Calu3 (cell line): ENCODE measurements around the gene FAM131C. TPM values are rescaled to one million over a fixed set of nuclear protein-coding genes. Genes with fewer than 3 reads are reported as not detected.

ENCODE experiments used
- BruUV-seq: library from RNA; stranded (reverse); fragments of 400-500 nt; replicated peaks from 2 replicates; lab custom pipeline; 2021; lab: Mats Ljungman, UMichigan
- CTCF ChIA-PET: fragments of 300-600 bp; sonication (Branson Sonifier 250); formaldehyde crosslinking; loops from one replicate; lab custom pipeline; 2022; ENCODE audit warnings: antibody characterized with exemption; lab: Charles Lee
- DNase-seq: peaks from one replicate; pipeline ENCODE4 v3.0.0; 2022
- H3K27ac Mint-ChIP-seq: one replicate; pipeline ENCODE4 v1.8.0; 2022; ENCODE audit warnings: mixed read lengths; ENCODE audit not compliant: unreplicated experiment
- H3K27me3 Mint-ChIP-seq: one replicate; pipeline ENCODE4 v1.8.0; 2022; ENCODE audit warnings: mixed read lengths; ENCODE audit not compliant: unreplicated experiment
- H3K36me3 Mint-ChIP-seq: one replicate; pipeline ENCODE4 v1.8.0; 2022; ENCODE audit warnings: mild to moderate bottlenecking, moderate library complexity, mixed read lengths; ENCODE audit not compliant: insufficient read depth, unreplicated experiment
- H3K4me1 Mint-ChIP-seq: one replicate; pipeline ENCODE4 v1.8.0; 2022; ENCODE audit warnings: mild to moderate bottlenecking, low read depth, mixed read lengths; ENCODE audit not compliant: unreplicated experiment
- H3K4me3 Mint-ChIP-seq: one replicate; pipeline ENCODE4 v1.8.0; 2022; ENCODE audit warnings: mild to moderate bottlenecking, low read depth, moderate library complexity, mixed read lengths; ENCODE audit not compliant: unreplicated experiment
- H3K9me3 Mint-ChIP-seq: one replicate; pipeline ENCODE4 v1.8.0; 2022; ENCODE audit warnings: low read depth, mixed read lengths; ENCODE audit not compliant: unreplicated experiment
- CTCF ChIP-seq: fragments of 200-600 bp; IDR thresholded peaks from one replicate; pipeline ENCODE4 v1.8.0; 2022; ENCODE audit warnings: antibody characterized with exemption; ENCODE audit not compliant: unreplicated experiment
- intact Hi-C: fragments of 100-400 bp; cut with micrococcal nuclease; formaldehyde crosslinking; loops from one replicate; pipeline ENCODE4 v1.10.0; 2022; ENCODE audit not compliant: unreplicated experiment
- total RNA-seq: library from RNA; stranded (reverse); gene quantifications from 2 replicates; pipeline ENCODE4 v1.2.3, GENCODE V29; 2022

FAM131C gene
- total RNA-seq, 1 experiment from 2014 or later: 0.94 TPM

GRCh38 chr1:16115468-16115983 is 42.1 kb upstream of the FAM131C start:
- TF ChIP-seq CTCF: no peak
- no peak overlapping the region for H3K27ac Mint-ChIP-seq
- no peaks in the 10 kb centered on the region for H3K9me3 Mint-ChIP-seq
- DNase-seq: no peak
- CTCF ChIA-PET: no interaction called here
- H3K27me3 Mint-ChIP-seq: peaks cover 18% of the 10 kb centered on the region
- no TSS peak for BruUV-seq
- peaks cover 9% of the 10 kb centered on the region for H3K4me1 Mint-ChIP-seq
- intact Hi-C loops: no loop called here
- no peak overlapping the region for H3K4me3 Mint-ChIP-seq
- H3K36me3 Mint-ChIP-seq: peaks cover 34% of the 10 kb centered on the region

GRCh38 chr1:16114527-16115467 is 41.3 kb upstream of the FAM131C start:
- CTCF ChIA-PET: interaction anchor here (0.6 kb wide), 1 partner anchor 70 kb away, joined by 3 read pairs; no protein-coding TSS in a partner anchor
- intact Hi-C loops: no loop called here
- H3K4me1 Mint-ChIP-seq: peaks cover 9% of the 10 kb centered on the region
- no TSS peak for BruUV-seq
- peaks cover 18% of the 10 kb centered on the region for H3K27me3 Mint-ChIP-seq
- H3K4me3 Mint-ChIP-seq: no peak overlapping the region
- no peaks in the 10 kb centered on the region for H3K9me3 Mint-ChIP-seq
- peaks cover 27% of the 10 kb centered on the region for H3K36me3 Mint-ChIP-seq
- DNase-seq: no peak
- no peak for TF ChIP-seq CTCF
- no peak overlapping the region for H3K27ac Mint-ChIP-seq

GRCh38 chr1:16112596-16113555 is 39.4 kb upstream of the FAM131C start:
- DNase-seq: peak; percentile 34
- peaks cover 9% of the 10 kb centered on the region for H3K4me1 Mint-ChIP-seq
- intact Hi-C loops: no loop called here
- no peak overlapping the region for H3K4me3 Mint-ChIP-seq
- peaks cover 20% of the 10 kb centered on the region for H3K36me3 Mint-ChIP-seq
- no peak overlapping the region for H3K27ac Mint-ChIP-seq
- no TSS peak for BruUV-seq
- peaks cover 18% of the 10 kb centered on the region for H3K27me3 Mint-ChIP-seq
- peaks cover 2% of the 10 kb centered on the region for H3K9me3 Mint-ChIP-seq
- CTCF ChIA-PET: interaction anchor here (0.6 kb wide), 1 partner anchor 640 kb away, joined by 3 read pairs; no protein-coding TSS in a partner anchor
- no peak for TF ChIP-seq CTCF
